A673 (cell line): Measurements from ENCODE around the gene TTC12. TPM values are rescaled to one million over a fixed set of nuclear protein-coding genes. Genes with fewer than 3 reads are reported as not detected.

ENCODE experiments used
- BruUV-seq: library from RNA; stranded (reverse); fragments of 400-500 nt; replicated peaks from 2 replicates; lab custom pipeline; 2021; lab: Mats Ljungman, UMichigan
- CTCF ChIA-PET: fragments of 300-600 bp; sonication (Branson Sonifier 250); formaldehyde crosslinking; loops from one replicate; lab custom pipeline; 2022; ENCODE audit warnings: antibody characterized with exemption; lab: Charles Lee
- POLR2A ChIA-PET: fragments of 300-600 bp; sonication (Branson Sonifier 250); formaldehyde crosslinking; loops from one replicate; lab custom pipeline; 2022; ENCODE audit warnings: antibody characterized with exemption; ENCODE audit not compliant: low non-redundant PET; lab: Charles Lee
- DNase-seq: peaks from one replicate; pipeline ENCODE4 v3.0.0-alpha.2; 2015; ENCODE audit warnings: low spot score
- H3K27ac ChIP-seq: fragments of 200-600 bp; sonication (generic); 2 replicates; pipeline ENCODE4 v1.5.1; 2016; ENCODE audit warnings: mixed run types, low read depth, mild to moderate bottlenecking, mixed read lengths, antibody characterized with exemption, low read length; ENCODE audit not compliant: poor library complexity, severe bottlenecking
- H3K27me3 ChIP-seq: fragments of 200-600 bp; sonication (generic); replicated peaks from 2 replicates; pipeline ENCODE4 v1.6.1; 2017; ENCODE audit warnings: mixed run types, low read depth, mild to moderate bottlenecking, mixed read lengths, antibody characterized with exemption, low read length; ENCODE audit not compliant: insufficient read depth, poor library complexity
- H3K36me3 ChIP-seq: fragments of 200-600 bp; sonication (generic); 2 replicates; pipeline ENCODE4 v1.6.1; 2016; ENCODE audit warnings: mixed run types, mild to moderate bottlenecking, mixed read lengths, antibody characterized with exemption, low read length; ENCODE audit not compliant: insufficient read depth, poor library complexity, severe bottlenecking
- H3K4me1 ChIP-seq: fragments of 200-600 bp; sonication (generic); 2 replicates; pipeline ENCODE4 v1.6.1; 2017; ENCODE audit warnings: mixed run types, mild to moderate bottlenecking, mixed read lengths, antibody characterized with exemption, low read length; ENCODE audit not compliant: insufficient read depth, poor library complexity, severe bottlenecking
- H3K4me3 ChIP-seq: fragments of 200-600 bp; sonication (generic); 2 replicates; pipeline ENCODE4 v1.5.1; 2016; ENCODE audit warnings: low read depth, mixed run types, mild to moderate bottlenecking, mixed read lengths, low read length; ENCODE audit not compliant: poor library complexity, severe bottlenecking
- H3K9me3 ChIP-seq: fragments of 200-600 bp; sonication (generic); 2 replicates; pipeline ENCODE4 v1.6.1; 2016; ENCODE audit warnings: mixed run types, low read depth, mild to moderate bottlenecking, mixed read lengths, antibody characterized with exemption, low read length; ENCODE audit not compliant: poor library complexity, severe bottlenecking
- CTCF ChIP-seq: fragments of 300-800, 200-600 bp; sonication (generic); conservative IDR thresholded peaks from 2 replicates; pipeline ENCODE4 v1.5.1; 2017; ENCODE audit warnings: low read depth, mild to moderate bottlenecking, antibody characterized with exemption, low read length, moderate library complexity, mixed read lengths
- EZH2 ChIP-seq: fragments of 200-600 bp; sonication (generic); IDR thresholded peaks from 2 replicates; pipeline ENCODE4 v1.6.1; 2017; ENCODE audit warnings: borderline replicate concordance, low read depth, mild to moderate bottlenecking, mixed read lengths, antibody characterized with exemption, low read length; ENCODE audit not compliant: poor library complexity, severe bottlenecking
- intact Hi-C: fragments of 100-400 bp; cut with micrococcal nuclease; formaldehyde crosslinking; loops from one replicate; pipeline ENCODE4 v1.10.0; 2022; ENCODE audit not compliant: unreplicated experiment
- total RNA-seq: library from RNA; stranded (reverse); gene quantifications from 2 replicates; pipeline ENCODE4 v1.2.3, GENCODE V29; 2021

TTC12 gene
- total RNA-seq, 1 experiment from 2014 or later: not detected

GRCh38 chr11:113382121-113382520, 67.7 kb downstream of the TTC12 start:
- peaks cover 16% of the 10 kb centered on the region for H3K4me1 ChIP-seq
- no TSS peak for BruUV-seq
- H3K27me3 ChIP-seq: no peaks in the 10 kb centered on the region
- peak overlapping the region; percentile 39 for H3K27ac ChIP-seq
- intact Hi-C loops: no loop called here
- DNase-seq: no peak
- ChIA-PET CTCF (no interaction called here), POLR2A (no interaction called here)
- H3K36me3 ChIP-seq: no peaks in the 10 kb centered on the region
- H3K9me3 ChIP-seq: no peaks in the 10 kb centered on the region
- TF ChIP-seq CTCF: no peak
- TF ChIP-seq EZH2: no peak
- H3K4me3 ChIP-seq: no peak overlapping the region

- no peaks in the 10 kb centered on the region for H3K27me3 ChIP-seq
- ChIA-PET CTCF (no interaction called here), POLR2A (no interaction called here)
- H3K27ac ChIP-seq: peak overlapping the region; percentile 53
- no peaks in the 10 kb centered on the region for H3K9me3 ChIP-seq
- BruUV-seq: no TSS peak
- no peaks in the 10 kb centered on the region for H3K36me3 ChIP-seq
- peak; percentile 85 for DNase-seq
- TF ChIP-seq CTCF (no peak), EZH2 (no peak)
- no peak overlapping the region for H3K4me3 ChIP-seq
- H3K4me1 ChIP-seq: peaks cover 19% of the 10 kb centered on the region
- intact Hi-C loops: no loop called here
These were observed 70.2 kb downstream of the TTC12 start for GRCh38 chr11:113384551-113384950.

- peaks cover 23% of the 10 kb centered on the region for H3K4me1 ChIP-seq
- no peak overlapping the region for H3K4me3 ChIP-seq
- no TSS peak for BruUV-seq
- H3K9me3 ChIP-seq: no peaks in the 10 kb centered on the region
- intact Hi-C loops: no loop called here
- CTCF ChIA-PET: no interaction called here
- DNase-seq: no peak
- POLR2A ChIA-PET: no interaction called here
- H3K27ac ChIP-seq: peak overlapping the region; percentile 53
- H3K36me3 ChIP-seq: no peaks in the 10 kb centered on the region
- no peak for TF ChIP-seq CTCF
- TF ChIP-seq EZH2: no peak
- H3K27me3 ChIP-seq: no peaks in the 10 kb centered on the region
These were observed 71.4 kb downstream of the TTC12 start for GRCh38 chr11:113385749-113386148.
